Measurements from ENCODE around the gene GALNS. TPM values are rescaled to one million over a fixed set of nuclear protein-coding genes. Genes with fewer than 3 reads are reported as not detected.

GALNS gene
- total and polyA plus RNA-seq, 2 donors (not counting 3 experiments of a cell fraction or from before 2014, with no cell fraction given): 21.8 to 40.2 TPM

DNA sequence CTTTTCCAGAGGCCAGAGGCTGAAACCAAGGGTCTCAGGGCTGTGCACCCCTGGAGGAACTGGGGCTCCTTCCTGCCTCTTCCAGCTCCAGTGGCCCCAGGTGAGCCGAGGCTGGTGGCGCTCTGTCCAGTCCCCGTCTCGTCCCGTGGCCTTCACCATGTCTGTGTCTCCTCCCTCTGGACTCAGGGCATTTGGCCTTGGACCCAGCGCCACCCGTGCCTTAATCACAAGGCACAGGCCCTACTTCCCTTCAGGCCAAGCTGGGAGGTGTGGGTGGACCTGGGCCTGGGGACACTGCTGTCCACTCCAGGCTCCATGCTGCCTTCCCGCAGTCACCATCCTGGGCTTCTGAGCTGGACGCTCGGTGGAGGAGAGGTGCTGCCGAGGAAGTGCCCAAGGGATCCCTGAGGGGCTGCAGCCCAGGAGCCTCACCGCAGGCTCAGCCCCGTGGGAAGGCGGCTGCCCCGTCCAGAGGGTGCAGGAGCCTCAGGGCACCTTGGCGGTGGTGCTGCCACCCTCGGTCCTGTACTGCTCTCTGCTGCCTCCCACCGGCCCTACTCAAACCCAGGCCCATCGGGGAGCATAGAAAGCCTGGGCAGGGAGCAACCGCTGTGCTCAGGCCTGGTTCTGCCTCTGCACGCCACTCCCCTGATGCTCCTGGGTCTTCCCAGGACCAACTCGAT, 35.4 kb downstream of the GALNS start:
- Histone ChIP-seq H3K9me3 (replicated peaks; ENCODE audit: control insufficient read depth, insufficient read depth, low read length) (no peaks in the 10 kb centered on the region), H3K9me1 (replicated peaks; ENCODE audit: control insufficient read depth, extremely low read depth, insufficient read depth, low read length) (no peaks in the 10 kb centered on the region), H3K27me3 (ENCODE audit: control insufficient read depth in 2 of 2, insufficient read depth in 2 of 2, low read length in 2 of 2) (no peaks in the 10 kb centered on the region), H3K4me1 (ENCODE audit: control insufficient read depth, extremely low read depth, insufficient read depth, low read length) (no peaks in the 10 kb centered on the region), H3K4me2 (ENCODE audit: insufficient read depth, low read length) (no peak overlapping the region), H4K20me1 (replicated peaks; ENCODE audit: control insufficient read depth, extremely low read depth, insufficient read depth, low read length) (no peaks in the 10 kb centered on the region), H3K27ac (ENCODE audit: insufficient read depth, low read depth, low read length) (no peak overlapping the region), H3K79me2 (ENCODE audit: control insufficient read depth, insufficient read depth, low read length) (no peaks in the 10 kb centered on the region), H2AFZ (ENCODE audit: low read depth, low read length) (no peak overlapping the region), H3K4me3 (replicated peaks in 1 of 3; ENCODE audit: insufficient read depth in 1 of 3, low read depth in 1 of 3, low read length in 3 of 3) (no peak overlapping the region), H3K9ac (replicated peaks; ENCODE audit: extremely low read depth, insufficient read depth, low read length) (no peak overlapping the region), H3K36me3 (ENCODE audit: control insufficient read depth in 2 of 2, extremely low read depth in 1 of 2, insufficient read depth in 2 of 2, low read length in 2 of 2) (peaks cover 0 to 3% of the 10 kb centered on the region in 2 experiments)
- POLR2A ChIA-PET: no interaction called here
- DNase-seq (ENCODE audit: low read depth, low spot score) (no peak), FAIRE-seq (no peak)
- dilution Hi-C loops (cut with MboI; ENCODE audit: extremely low pct_ligation_motif_present, low sequenced_read_pairs) (no loop called here), intact Hi-C loops (cut with micrococcal nuclease) (no loop called here)
- TF ChIP-seq POLR2A (IDR thresholded peaks at IDR 0.05; ENCODE audit: low read depth, low read length) (no peak), GATA2 (IDR thresholded peaks at IDR 0.05; ENCODE audit: insufficient read depth, insufficient read length, low read depth, low read length) (no peak), JUN (IDR thresholded peaks at IDR 0.05; ENCODE audit: borderline replicate concordance, insufficient read depth, insufficient read length, low read depth) (no peak), MYC (IDR thresholded peaks at IDR 0.05; ENCODE audit: low read depth, low read length) (no peak), EZH2 (IDR thresholded peaks at IDR 0.05; ENCODE audit: borderline replicate concordance, low read depth, low read length, severe bottlenecking) (no peak), POLR2AphosphoS5 (IDR thresholded peaks at IDR 0.05; ENCODE audit: insufficient read depth, low read depth, low read length) (no peak), CTCF (IDR thresholded peaks at IDR 0.05; ENCODE audit: extremely low read depth in 1 of 2, insufficient read depth in 1 of 2, low read depth in 1 of 2, low read length in 2 of 2) (no peak), FOS (IDR thresholded peaks at IDR 0.05; ENCODE audit: borderline replicate concordance, insufficient read depth, low read length) (no peak)
- TF ChIP-seq, protein P1, sequence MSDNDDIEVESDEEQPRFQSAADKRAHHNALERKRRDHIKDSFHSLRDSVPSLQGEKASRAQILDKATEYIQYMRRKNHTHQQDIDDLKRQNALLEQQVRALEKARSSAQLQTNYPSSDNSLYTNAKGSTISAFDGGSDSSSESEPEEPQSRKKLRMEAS (IDR thresholded peaks at IDR 0.05; ENCODE audit: insufficient read depth, insufficient read length): no peak
- no TSS peak for BruUV-seq (replicated peaks)
- CTCF ChIA-PET: interaction anchor here (1.4 kb wide), 1 partner anchor 84 kb away, joined by 3 read pairs; no protein-coding TSS in a partner anchor
